Activated T-helper 1 cell treated with anti-CD3 and anti-CD28 coated beads, Interleukin-2, amount 50 U/mL, for 16 hours (primary cell): Measurements from ENCODE around the gene USH2A.
"Not testable (repeated sequence)": the region's sequence is repeated elsewhere in the genome, so short reads cannot be mapped to it uniquely, and the experiment has no call there.

Experiments used
- DNase-seq, 2 donors: peaks; one replicate each; pipeline ENCODE4 v3.0.0-alpha.2; 2020; ENCODE audit warnings: low read depth in 1 of 2, low spot score in 1 of 2

The USH2A gene

GRCh38 chr1:216049741-216050430 lies 373.4 kb downstream of the USH2A start:
- DNase-seq = no peak

- DNase-seq = no peak
These were observed 375.3 kb downstream of the USH2A start for GRCh38 chr1:216047811-216048572.

- DNase-seq = no peak
These were observed 376.9 kb downstream of the USH2A start for GRCh38 chr1:216046336-216046735.

- no peak for DNase-seq
These were observed 377.8 kb downstream of the USH2A start for GRCh38 chr1:216045400-216045799.

GRCh38 chr1:216044538-216044937 lies 378.7 kb downstream of the USH2A start:
- DNase-seq = no peak

GRCh38 chr1:216034506-216034905 lies 388.7 kb downstream of the USH2A start:
- DNase-seq = no peak

- DNase-seq = no peak
These were observed 390.2 kb downstream of the USH2A start for GRCh38 chr1:216032961-216033614.

- no peak for DNase-seq
These were observed 391.0 kb downstream of the USH2A start for GRCh38 chr1:216032284-216032683.

GRCh38 chr1:216028631-216029030 lies 394.6 kb downstream of the USH2A start:
- no peak for DNase-seq

- no peak for DNase-seq
These were observed 398.7 kb downstream of the USH2A start for GRCh38 chr1:216024546-216024945.

- DNase-seq = no peak
These were observed 402.4 kb downstream of the USH2A start for GRCh38 chr1:216020743-216021345.

GRCh38 chr1:216015116-216015515 lies 408.1 kb downstream of the USH2A start:
- DNase-seq = no peak

- no peak for DNase-seq
These were observed 409.2 kb downstream of the USH2A start for GRCh38 chr1:216014086-216014485.

GRCh38 chr1:216009456-216009855 lies 413.8 kb downstream of the USH2A start:
- DNase-seq = not testable (repeated sequence)

GRCh38 chr1:216005916-216006315 lies 417.3 kb downstream of the USH2A start:
- no peak for DNase-seq

GRCh38 chr1:215992620-215993019 lies 430.6 kb downstream of the USH2A start:
- DNase-seq = no peak

- no peak for DNase-seq
These were observed 436.0 kb downstream of the USH2A start for GRCh38 chr1:215987092-215987875.

GRCh38 chr1:215986401-215986800 lies 436.8 kb downstream of the USH2A start:
- DNase-seq = no peak

- DNase-seq = no peak
These were observed 439.6 kb downstream of the USH2A start for GRCh38 chr1:215983680-215984079.

- no peak for DNase-seq
These were observed 451.3 kb downstream of the USH2A start for GRCh38 chr1:215971793-215972441.
